Measurements from ENCODE around the gene KDM3B.

The KDM3B gene

GRCh38 chr5:138334867-138335447 is 17.5 kb upstream of the KDM3B start:
- Histone ChIP-seq H3K79me2 (ENCODE audit: control insufficient read depth, insufficient read depth, low read length, unreplicated experiment) (peaks cover 27% of the 10 kb centered on the region), H2AFZ (ENCODE audit: low read length, unreplicated experiment) (no peak overlapping the region), H3K27me3 (ENCODE audit: insufficient read depth, low read length) (no peaks in the 10 kb centered on the region), H3K27ac (ENCODE audit: low read depth, low read length) (no peak overlapping the region), H3K4me1 (ENCODE audit: control insufficient read depth, insufficient read depth, low read length, unreplicated experiment) (peaks cover 23% of the 10 kb centered on the region), H3K4me3 (ENCODE audit: low read depth, low read length) (no peak overlapping the region), H3K36me3 (ENCODE audit: insufficient read depth, low read length) (no peaks in the 10 kb centered on the region)

GRCh38 chr5:138336952-138337684 is 15.4 kb upstream of the KDM3B start:
- no peaks in the 10 kb centered on the region for H3K27me3 ChIP-seq (ENCODE audit: insufficient read depth, low read length)
- H3K4me1 ChIP-seq (ENCODE audit: control insufficient read depth, insufficient read depth, low read length, unreplicated experiment), result peaks cover 27% of the 10 kb centered on the region
- H3K79me2 ChIP-seq (ENCODE audit: control insufficient read depth, insufficient read depth, low read length, unreplicated experiment), result peaks cover 38% of the 10 kb centered on the region
- peaks cover 6% of the 10 kb centered on the region; the same call in 1 of the 2 replicates for H3K36me3 ChIP-seq (ENCODE audit: insufficient read depth, low read length)
- H2AFZ ChIP-seq (ENCODE audit: low read length, unreplicated experiment), result peak overlapping the region; percentile 80
- H3K4me3 ChIP-seq (ENCODE audit: low read depth, low read length), result peak overlapping the region; percentile 98
- peak overlapping the region; percentile 95 for H3K27ac ChIP-seq (ENCODE audit: low read depth, low read length)

GRCh38 chr5:138337685-138338410 is 14.6 kb upstream of the KDM3B start, which contains the start of gene FAM53C:
Gene FAM53C, plus strand, starts transcription at chr5:138338266. Its CDS starts 3,070 bp downstream, at chr5:138341336.
- Histone ChIP-seq H3K79me2 (ENCODE audit: control insufficient read depth, insufficient read depth, low read length, unreplicated experiment) (peaks cover 38% of the 10 kb centered on the region), H3K27me3 (ENCODE audit: insufficient read depth, low read length) (no peaks in the 10 kb centered on the region), H3K4me1 (ENCODE audit: control insufficient read depth, insufficient read depth, low read length, unreplicated experiment) (peaks cover 27% of the 10 kb centered on the region), H3K27ac (ENCODE audit: low read depth, low read length) (peak within 1 kb of the TSS; percentile 95), H3K4me3 (ENCODE audit: low read depth, low read length) (peak within 1 kb of the TSS; percentile 98), H2AFZ (ENCODE audit: low read length, unreplicated experiment) (peak within 1 kb of the TSS; percentile 80), H3K36me3 (ENCODE audit: insufficient read depth, low read length) (peaks cover 6% of the 10 kb centered on the region; the same call in 1 of the 2 replicates)

GRCh38 chr5:138338411-138339090 is 13.9 kb upstream of the KDM3B start:
- Histone ChIP-seq H3K4me3 (ENCODE audit: low read depth, low read length) (peak overlapping the region; percentile 98), H3K36me3 (ENCODE audit: insufficient read depth, low read length) (peaks cover 8% of the 10 kb centered on the region; the same call in 1 of the 2 replicates), H3K27me3 (ENCODE audit: insufficient read depth, low read length) (no peaks in the 10 kb centered on the region), H3K27ac (ENCODE audit: low read depth, low read length) (peak overlapping the region; percentile 95; the same call in 1 of the 2 replicates), H2AFZ (ENCODE audit: low read length, unreplicated experiment) (no peak overlapping the region), H3K79me2 (ENCODE audit: control insufficient read depth, insufficient read depth, low read length, unreplicated experiment) (peaks cover 40% of the 10 kb centered on the region), H3K4me1 (ENCODE audit: control insufficient read depth, insufficient read depth, low read length, unreplicated experiment) (peaks cover 27% of the 10 kb centered on the region)

- Histone ChIP-seq H3K27me3 (ENCODE audit: insufficient read depth, low read length) (no peaks in the 10 kb centered on the region), H3K4me1 (ENCODE audit: control insufficient read depth, insufficient read depth, low read length, unreplicated experiment) (peaks cover 27% of the 10 kb centered on the region), H3K79me2 (ENCODE audit: control insufficient read depth, insufficient read depth, low read length, unreplicated experiment) (peaks cover 43% of the 10 kb centered on the region), H2AFZ (ENCODE audit: low read length, unreplicated experiment) (no peak overlapping the region), H3K4me3 (ENCODE audit: low read depth, low read length) (peak overlapping the region; percentile 98), H3K36me3 (ENCODE audit: insufficient read depth, low read length) (peaks cover 13% of the 10 kb centered on the region), H3K27ac (ENCODE audit: low read depth, low read length) (peak overlapping the region; percentile 95; the same call in 1 of the 2 replicates)
Observed at GRCh38 chr5:138339091-138339456, 13.4 kb upstream of the KDM3B start.

GRCh38 chr5:138339464-138339863 is 13.0 kb upstream of the KDM3B start:
- no peaks in the 10 kb centered on the region for H3K27me3 ChIP-seq (ENCODE audit: insufficient read depth, low read length)
- peaks cover 27% of the 10 kb centered on the region for H3K4me1 ChIP-seq (ENCODE audit: control insufficient read depth, insufficient read depth, low read length, unreplicated experiment)
- peaks cover 17% of the 10 kb centered on the region for H3K36me3 ChIP-seq (ENCODE audit: insufficient read depth, low read length)
- H3K4me3 ChIP-seq (ENCODE audit: low read depth, low read length), result peak overlapping the region; percentile 98
- H2AFZ ChIP-seq (ENCODE audit: low read length, unreplicated experiment), result no peak overlapping the region
- H3K27ac ChIP-seq (ENCODE audit: low read depth, low read length), result no peak overlapping the region
- H3K79me2 ChIP-seq (ENCODE audit: control insufficient read depth, insufficient read depth, low read length, unreplicated experiment), result peaks cover 43% of the 10 kb centered on the region

- Histone ChIP-seq H3K27me3 (ENCODE audit: insufficient read depth, low read length) (no peaks in the 10 kb centered on the region), H3K79me2 (ENCODE audit: control insufficient read depth, insufficient read depth, low read length, unreplicated experiment) (peaks cover 43% of the 10 kb centered on the region), H3K27ac (ENCODE audit: low read depth, low read length) (no peak overlapping the region), H3K4me3 (ENCODE audit: low read depth, low read length) (peak overlapping the region; percentile 98), H3K36me3 (ENCODE audit: insufficient read depth, low read length) (peaks cover 21% of the 10 kb centered on the region), H3K4me1 (ENCODE audit: control insufficient read depth, insufficient read depth, low read length, unreplicated experiment) (peaks cover 22% of the 10 kb centered on the region), H2AFZ (ENCODE audit: low read length, unreplicated experiment) (no peak overlapping the region)
Observed at GRCh38 chr5:138340008-138340407, 12.5 kb upstream of the KDM3B start.

GRCh38 chr5:138344887-138345622 is 7.4 kb upstream of the KDM3B start:
- Histone ChIP-seq H3K79me2 (ENCODE audit: control insufficient read depth, insufficient read depth, low read length, unreplicated experiment) (peaks cover 27% of the 10 kb centered on the region), H3K36me3 (ENCODE audit: insufficient read depth, low read length) (peaks cover 53% of the 10 kb centered on the region), H2AFZ (ENCODE audit: low read length, unreplicated experiment) (no peak overlapping the region), H3K4me3 (ENCODE audit: low read depth, low read length) (no peak overlapping the region), H3K27me3 (ENCODE audit: insufficient read depth, low read length) (no peaks in the 10 kb centered on the region), H3K27ac (ENCODE audit: low read depth, low read length) (no peak overlapping the region), H3K4me1 (ENCODE audit: control insufficient read depth, insufficient read depth, low read length, unreplicated experiment) (peaks cover 14% of the 10 kb centered on the region)

GRCh38 chr5:138346889-138347288 is 5.6 kb upstream of the KDM3B start:
- no peak overlapping the region for H3K4me3 ChIP-seq (ENCODE audit: low read depth, low read length)
- H3K4me1 ChIP-seq (ENCODE audit: control insufficient read depth, insufficient read depth, low read length, unreplicated experiment), result peaks cover 24% of the 10 kb centered on the region
- peaks cover 9% of the 10 kb centered on the region for H3K79me2 ChIP-seq (ENCODE audit: control insufficient read depth, insufficient read depth, low read length, unreplicated experiment)
- H3K36me3 ChIP-seq (ENCODE audit: insufficient read depth, low read length), result peaks cover 52% of the 10 kb centered on the region
- H3K27ac ChIP-seq (ENCODE audit: low read depth, low read length), result no peak overlapping the region
- H2AFZ ChIP-seq (ENCODE audit: low read length, unreplicated experiment), result no peak overlapping the region
- H3K27me3 ChIP-seq (ENCODE audit: insufficient read depth, low read length), result no peaks in the 10 kb centered on the region

All from ACC112 (cell line).